Activated naive CD8-positive, alpha-beta T cell treated with anti-CD3 and anti-CD28 coated beads, Interleukin-2, amount 50 U/mL, for 24 hours (primary cell): ENCODE results near the gene GALT.

ENCODE experiments used
- ATAC-seq: fragments of 150-1000 bp; cut with Tn5 transposase; one replicate; pipeline ENCODE4 v1.10.0; 2021
- DNase-seq: peaks from one replicate; pipeline ENCODE4 v3.0.0; 2021
- H3K27ac Mint-ChIP-seq: one replicate; pipeline ENCODE4 v1.8.0; 2021; ENCODE audit warnings: mild to moderate bottlenecking, mixed read lengths
- H3K27me3 Mint-ChIP-seq: one replicate; pipeline ENCODE4 v1.8.0; 2021; ENCODE audit warnings: mixed read lengths
- H3K36me3 Mint-ChIP-seq: one replicate; pipeline ENCODE4 v1.8.0; 2021; ENCODE audit warnings: low read depth, mixed read lengths
- H3K4me1 Mint-ChIP-seq: one replicate; pipeline ENCODE4 v1.8.0; 2021; ENCODE audit warnings: mixed read lengths
- H3K4me3 Mint-ChIP-seq: one replicate; pipeline ENCODE4 v1.8.0; 2021; ENCODE audit warnings: mild to moderate bottlenecking, moderate library complexity, mixed read lengths
- H3K9me3 Mint-ChIP-seq: one replicate; pipeline ENCODE4 v1.8.0; 2021; ENCODE audit warnings: mixed read lengths

GALT gene

GRCh38 chr9:34620061-34620994 lies 26.1 kb upstream of the GALT start, which contains the start of gene DCTN3:
DCTN3 (minus strand) TSS chr9:34620495; CDS start chr9:34620464, 31 bp downstream.
- DNase-seq (peak; percentile 87), ATAC-seq (peak; percentile 97)
- Mint-ChIP-seq H3K4me3 (peak within 1 kb of the TSS; percentile 94), H3K4me1 (peaks cover 25% of the 10 kb centered on the region), H3K9me3 (no peaks in the 10 kb centered on the region), H3K27ac (peak within 1 kb of the TSS; percentile 66), H3K27me3 (peaks cover 28% of the 10 kb centered on the region), H3K36me3 (peaks cover 9% of the 10 kb centered on the region)

GRCh38 chr9:34623374-34624235 lies 22.9 kb upstream of the GALT start:
- no peak overlapping the region for H3K4me3 Mint-ChIP-seq
- DNase-seq (no peak), ATAC-seq (no peak)
- H3K4me1 Mint-ChIP-seq = peaks cover 32% of the 10 kb centered on the region
- H3K36me3 Mint-ChIP-seq = no peaks in the 10 kb centered on the region
- no peaks in the 10 kb centered on the region for H3K9me3 Mint-ChIP-seq
- no peak overlapping the region for H3K27ac Mint-ChIP-seq
- peaks cover 59% of the 10 kb centered on the region for H3K27me3 Mint-ChIP-seq

- ATAC-seq (no peak), DNase-seq (no peak)
- no peak overlapping the region for H3K27ac Mint-ChIP-seq
- H3K4me3 Mint-ChIP-seq = no peak overlapping the region
- H3K4me1 Mint-ChIP-seq = peaks cover 31% of the 10 kb centered on the region
- no peaks in the 10 kb centered on the region for H3K36me3 Mint-ChIP-seq
- H3K9me3 Mint-ChIP-seq = no peaks in the 10 kb centered on the region
- H3K27me3 Mint-ChIP-seq = peaks cover 66% of the 10 kb centered on the region
Measured at GRCh38 chr9:34624475-34625185, 21.8 kb upstream of the GALT start.

GRCh38 chr9:34625186-34625486 lies 21.3 kb upstream of the GALT start:
- Mint-ChIP-seq H3K4me1 (peaks cover 28% of the 10 kb centered on the region), H3K4me3 (no peak overlapping the region), H3K36me3 (no peaks in the 10 kb centered on the region), H3K9me3 (no peaks in the 10 kb centered on the region), H3K27me3 (peaks cover 71% of the 10 kb centered on the region), H3K27ac (no peak overlapping the region)
- DNase-seq (no peak), ATAC-seq (no peak)

GRCh38 chr9:34627716-34628655 lies 18.5 kb upstream of the GALT start:
- peak overlapping the region; percentile 76 for H3K4me3 Mint-ChIP-seq
- no peaks in the 10 kb centered on the region for H3K36me3 Mint-ChIP-seq
- ATAC-seq (no peak), DNase-seq (no peak)
- peak overlapping the region; percentile 27 for H3K27ac Mint-ChIP-seq
- H3K4me1 Mint-ChIP-seq = peaks cover 23% of the 10 kb centered on the region
- peaks cover 66% of the 10 kb centered on the region for H3K27me3 Mint-ChIP-seq
- H3K9me3 Mint-ChIP-seq = no peaks in the 10 kb centered on the region

- peak; percentile 69 for ATAC-seq
- no peaks in the 10 kb centered on the region for H3K36me3 Mint-ChIP-seq
- peaks cover 18% of the 10 kb centered on the region for H3K4me1 Mint-ChIP-seq
- DNase-seq = peak; percentile 44
- no peaks in the 10 kb centered on the region for H3K9me3 Mint-ChIP-seq
- H3K27ac Mint-ChIP-seq = peak within 1 kb of the TSS; percentile 27
- H3K4me3 Mint-ChIP-seq = peak within 1 kb of the TSS; percentile 76
- H3K27me3 Mint-ChIP-seq = peaks cover 58% of the 10 kb centered on the region
Measured at GRCh38 chr9:34628656-34629490, 17.6 kb upstream of the GALT start, which contains the start of gene ARID3C. ARID3C (minus strand) TSS chr9:34629066; CDS start chr9:34628014, 1,052 bp downstream.

GRCh38 chr9:34629491-34629808 lies 17.0 kb upstream of the GALT start:
- no peaks in the 10 kb centered on the region for H3K9me3 Mint-ChIP-seq
- DNase-seq (no peak), ATAC-seq (peak; percentile 1)
- H3K27ac Mint-ChIP-seq = no peak overlapping the region
- H3K4me1 Mint-ChIP-seq = peaks cover 18% of the 10 kb centered on the region
- H3K4me3 Mint-ChIP-seq = peak overlapping the region; percentile 60
- H3K27me3 Mint-ChIP-seq = peaks cover 53% of the 10 kb centered on the region
- peaks cover 3% of the 10 kb centered on the region for H3K36me3 Mint-ChIP-seq

- H3K36me3 Mint-ChIP-seq = peaks cover 12% of the 10 kb centered on the region
- no peak overlapping the region for H3K4me3 Mint-ChIP-seq
- ATAC-seq (no peak), DNase-seq (no peak)
- peaks cover 48% of the 10 kb centered on the region for H3K27me3 Mint-ChIP-seq
- peaks cover 22% of the 10 kb centered on the region for H3K4me1 Mint-ChIP-seq
- no peak overlapping the region for H3K27ac Mint-ChIP-seq
- no peaks in the 10 kb centered on the region for H3K9me3 Mint-ChIP-seq
Measured at GRCh38 chr9:34630402-34631154, 15.9 kb upstream of the GALT start.

- Mint-ChIP-seq H3K27ac (no peak overlapping the region), H3K9me3 (no peaks in the 10 kb centered on the region)
- no peak for DNase-seq
Measured at GRCh38 chr9:34633166-34633565, 13.3 kb upstream of the GALT start.

GRCh38 chr9:34633851-34634550 lies 12.5 kb upstream of the GALT start:
- peak overlapping the region; percentile 11 for H3K27ac Mint-ChIP-seq
- H3K4me1 Mint-ChIP-seq = peaks cover 38% of the 10 kb centered on the region
- ATAC-seq = peak; percentile 26
- H3K36me3 Mint-ChIP-seq = peaks cover 23% of the 10 kb centered on the region
- peaks cover 18% of the 10 kb centered on the region for H3K27me3 Mint-ChIP-seq
- H3K9me3 Mint-ChIP-seq = no peaks in the 10 kb centered on the region
- DNase-seq = peak; percentile 76
- peak overlapping the region; percentile 10 for H3K4me3 Mint-ChIP-seq

More at GRCh38 chr9:34633166-34633565, 13.3 kb upstream of the GALT start:
- peaks cover 24% of the 10 kb centered on the region for H3K27me3 Mint-ChIP-seq
- no peak overlapping the region for H3K4me3 Mint-ChIP-seq
- H3K4me1 Mint-ChIP-seq = peaks cover 35% of the 10 kb centered on the region
- ATAC-seq = no peak
- peaks cover 23% of the 10 kb centered on the region for H3K36me3 Mint-ChIP-seq

- H3K4me1 Mint-ChIP-seq = peaks cover 34% of the 10 kb centered on the region
- DNase-seq (no peak), ATAC-seq (no peak)
- H3K27ac Mint-ChIP-seq = no peak overlapping the region
- H3K9me3 Mint-ChIP-seq = no peaks in the 10 kb centered on the region
- H3K36me3 Mint-ChIP-seq = peaks cover 23% of the 10 kb centered on the region
- no peak overlapping the region for H3K4me3 Mint-ChIP-seq
- H3K27me3 Mint-ChIP-seq = peaks cover 11% of the 10 kb centered on the region
Measured at GRCh38 chr9:34634551-34635248, 11.8 kb upstream of the GALT start.
